ENCODE results near the gene ANAPC4.

The ANAPC4 gene

GRCh38 chr4:25433966-25434827 is 57.1 kb downstream of the ANAPC4 start:
- no peaks in the 10 kb centered on the region for H3K4me1 ChIP-seq
- DNase-seq = no peak
- TF ChIP-seq CTCF (IDR thresholded peaks at IDR 0.05; ENCODE audit: low read depth, low read length) = no peak
- H3K36me3 ChIP-seq = no peaks in the 10 kb centered on the region
- no peaks in the 10 kb centered on the region for H3K9me3 ChIP-seq
- no peaks in the 10 kb centered on the region for H3K27me3 ChIP-seq
- H3K4me3 ChIP-seq (ENCODE audit: low read depth, low read length) = no peak overlapping the region

GRCh38 chr4:25437926-25438325 is 60.9 kb downstream of the ANAPC4 start:
- no peaks in the 10 kb centered on the region for H3K4me1 ChIP-seq
- TF ChIP-seq CTCF (IDR thresholded peaks at IDR 0.05; ENCODE audit: low read depth, low read length) = no peak
- no peak for DNase-seq

GRCh38 chr4:25439918-25440477 is 62.9 kb downstream of the ANAPC4 start:
- Histone ChIP-seq H3K27me3 (no peaks in the 10 kb centered on the region; the same call in 1 of the 2 replicates), H3K9me3 (no peaks in the 10 kb centered on the region), H3K4me1 (no peaks in the 10 kb centered on the region), H3K4me3 (ENCODE audit: low read depth, low read length) (no peak overlapping the region), H3K36me3 (no peaks in the 10 kb centered on the region)
- peak; percentile 97 for TF ChIP-seq CTCF (IDR thresholded peaks at IDR 0.05; ENCODE audit: low read depth, low read length)
- peak; percentile 65 for DNase-seq

More at GRCh38 chr4:25437926-25438325, 60.9 kb downstream of the ANAPC4 start:
- H3K36me3 ChIP-seq = no peaks in the 10 kb centered on the region
- H3K9me3 ChIP-seq = no peaks in the 10 kb centered on the region
- no peaks in the 10 kb centered on the region for H3K27me3 ChIP-seq
- no peak overlapping the region for H3K4me3 ChIP-seq (ENCODE audit: low read depth, low read length)

- peaks cover 2% of the 10 kb centered on the region; the same call in 1 of the 2 replicates for H3K27me3 ChIP-seq
- DNase-seq = no peak
- H3K36me3 ChIP-seq = no peaks in the 10 kb centered on the region
- no peaks in the 10 kb centered on the region for H3K4me1 ChIP-seq
- no peak for TF ChIP-seq CTCF (IDR thresholded peaks at IDR 0.05; ENCODE audit: low read depth, low read length)
- H3K9me3 ChIP-seq = no peaks in the 10 kb centered on the region
- no peak overlapping the region for H3K4me3 ChIP-seq (ENCODE audit: low read depth, low read length)
Observed at GRCh38 chr4:25440478-25441030, 63.5 kb downstream of the ANAPC4 start.

GRCh38 chr4:25441519-25442117 is 64.6 kb downstream of the ANAPC4 start:
- Histone ChIP-seq H3K36me3 (no peaks in the 10 kb centered on the region), H3K4me3 (ENCODE audit: low read depth, low read length) (no peak overlapping the region), H3K27me3 (peaks cover 5% of the 10 kb centered on the region; the same call in 1 of the 2 replicates), H3K4me1 (no peaks in the 10 kb centered on the region), H3K9me3 (no peaks in the 10 kb centered on the region)
- peak; percentile 62 for TF ChIP-seq CTCF (IDR thresholded peaks at IDR 0.05; ENCODE audit: low read depth, low read length)
- DNase-seq = peak; percentile 41
